A673 (cell line): ENCODE results near the gene KCNQ1. TPM values are rescaled to one million over a fixed set of nuclear protein-coding genes. Genes with fewer than 3 reads are reported as not detected.
A peak's percentile ranks its signal among the peaks of the same experiment; 100 is the strongest.

ENCODE experiments used
- BruUV-seq: library from RNA; stranded (reverse); fragments of 400-500 nt; replicated peaks from 2 replicates; lab custom pipeline; 2021; lab: Mats Ljungman, UMichigan
- CTCF ChIA-PET: fragments of 300-600 bp; sonication (Branson Sonifier 250); formaldehyde crosslinking; loops from one replicate; lab custom pipeline; 2022; ENCODE audit warnings: antibody characterized with exemption; lab: Charles Lee
- POLR2A ChIA-PET: fragments of 300-600 bp; sonication (Branson Sonifier 250); formaldehyde crosslinking; loops from one replicate; lab custom pipeline; 2022; ENCODE audit warnings: antibody characterized with exemption; ENCODE audit not compliant: low non-redundant PET; lab: Charles Lee
- DNase-seq: peaks from one replicate; pipeline ENCODE4 v3.0.0-alpha.2; 2015; ENCODE audit warnings: low spot score
- H3K27ac ChIP-seq: fragments of 200-600 bp; sonication (generic); 2 replicates; pipeline ENCODE4 v1.5.1; 2016; ENCODE audit warnings: mixed run types, low read depth, mild to moderate bottlenecking, mixed read lengths, antibody characterized with exemption, low read length; ENCODE audit not compliant: poor library complexity, severe bottlenecking
- H3K27me3 ChIP-seq: fragments of 200-600 bp; sonication (generic); replicated peaks from 2 replicates; pipeline ENCODE4 v1.6.1; 2017; ENCODE audit warnings: mixed run types, low read depth, mild to moderate bottlenecking, mixed read lengths, antibody characterized with exemption, low read length; ENCODE audit not compliant: insufficient read depth, poor library complexity
- H3K36me3 ChIP-seq: fragments of 200-600 bp; sonication (generic); 2 replicates; pipeline ENCODE4 v1.6.1; 2016; ENCODE audit warnings: mixed run types, mild to moderate bottlenecking, mixed read lengths, antibody characterized with exemption, low read length; ENCODE audit not compliant: insufficient read depth, poor library complexity, severe bottlenecking
- H3K4me1 ChIP-seq: fragments of 200-600 bp; sonication (generic); 2 replicates; pipeline ENCODE4 v1.6.1; 2017; ENCODE audit warnings: mixed run types, mild to moderate bottlenecking, mixed read lengths, antibody characterized with exemption, low read length; ENCODE audit not compliant: insufficient read depth, poor library complexity, severe bottlenecking
- H3K4me3 ChIP-seq: fragments of 200-600 bp; sonication (generic); 2 replicates; pipeline ENCODE4 v1.5.1; 2016; ENCODE audit warnings: low read depth, mixed run types, mild to moderate bottlenecking, mixed read lengths, low read length; ENCODE audit not compliant: poor library complexity, severe bottlenecking
- H3K9me3 ChIP-seq: fragments of 200-600 bp; sonication (generic); 2 replicates; pipeline ENCODE4 v1.6.1; 2016; ENCODE audit warnings: mixed run types, low read depth, mild to moderate bottlenecking, mixed read lengths, antibody characterized with exemption, low read length; ENCODE audit not compliant: poor library complexity, severe bottlenecking
- EZH2 ChIP-seq: fragments of 200-600 bp; sonication (generic); IDR thresholded peaks from 2 replicates; pipeline ENCODE4 v1.6.1; 2017; ENCODE audit warnings: borderline replicate concordance, low read depth, mild to moderate bottlenecking, mixed read lengths, antibody characterized with exemption, low read length; ENCODE audit not compliant: poor library complexity, severe bottlenecking
- intact Hi-C: fragments of 100-400 bp; cut with micrococcal nuclease; formaldehyde crosslinking; loops from one replicate; pipeline ENCODE4 v1.10.0; 2022; ENCODE audit not compliant: unreplicated experiment
- total RNA-seq: library from RNA; stranded (reverse); gene quantifications from 2 replicates; pipeline ENCODE4 v1.2.3, GENCODE V29; 2021
- TF ChIP-seq, protein P1 (sequence below): fragments of 300-800, 200-600 bp; sonication (generic); conservative IDR thresholded peaks from 2 replicates; pipeline ENCODE4 v1.5.1; 2017; ENCODE audit warnings: low read depth, mild to moderate bottlenecking, antibody characterized with exemption, low read length, moderate library complexity, mixed read lengths

The KCNQ1 gene
- total RNA-seq, 1 experiment from 2014 or later = not detected

GRCh38 chr11:2812371-2812991 is 367.7 kb downstream of the KCNQ1 start:
- Histone ChIP-seq H3K27me3 (peaks cover 12% of the 10 kb centered on the region), H3K36me3 (no peaks in the 10 kb centered on the region), H3K9me3 (peaks cover 3% of the 10 kb centered on the region), H3K27ac (no peak overlapping the region), H3K4me3 (no peak overlapping the region), H3K4me1 (peaks cover 8% of the 10 kb centered on the region)
- ChIA-PET CTCF (no interaction called here), POLR2A (no interaction called here)
- BruUV-seq = no TSS peak
- peak; percentile 27 for DNase-seq
- intact Hi-C loops = no loop called here
- TF ChIP-seq EZH2 = no peak
- TF ChIP-seq, protein P1, sequence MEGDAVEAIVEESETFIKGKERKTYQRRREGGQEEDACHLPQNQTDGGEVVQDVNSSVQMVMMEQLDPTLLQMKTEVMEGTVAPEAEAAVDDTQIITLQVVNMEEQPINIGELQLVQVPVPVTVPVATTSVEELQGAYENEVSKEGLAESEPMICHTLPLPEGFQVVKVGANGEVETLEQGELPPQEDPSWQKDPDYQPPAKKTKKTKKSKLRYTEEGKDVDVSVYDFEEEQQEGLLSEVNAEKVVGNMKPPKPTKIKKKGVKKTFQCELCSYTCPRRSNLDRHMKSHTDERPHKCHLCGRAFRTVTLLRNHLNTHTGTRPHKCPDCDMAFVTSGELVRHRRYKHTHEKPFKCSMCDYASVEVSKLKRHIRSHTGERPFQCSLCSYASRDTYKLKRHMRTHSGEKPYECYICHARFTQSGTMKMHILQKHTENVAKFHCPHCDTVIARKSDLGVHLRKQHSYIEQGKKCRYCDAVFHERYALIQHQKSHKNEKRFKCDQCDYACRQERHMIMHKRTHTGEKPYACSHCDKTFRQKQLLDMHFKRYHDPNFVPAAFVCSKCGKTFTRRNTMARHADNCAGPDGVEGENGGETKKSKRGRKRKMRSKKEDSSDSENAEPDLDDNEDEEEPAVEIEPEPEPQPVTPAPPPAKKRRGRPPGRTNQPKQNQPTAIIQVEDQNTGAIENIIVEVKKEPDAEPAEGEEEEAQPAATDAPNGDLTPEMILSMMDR = no peak

DNA sequence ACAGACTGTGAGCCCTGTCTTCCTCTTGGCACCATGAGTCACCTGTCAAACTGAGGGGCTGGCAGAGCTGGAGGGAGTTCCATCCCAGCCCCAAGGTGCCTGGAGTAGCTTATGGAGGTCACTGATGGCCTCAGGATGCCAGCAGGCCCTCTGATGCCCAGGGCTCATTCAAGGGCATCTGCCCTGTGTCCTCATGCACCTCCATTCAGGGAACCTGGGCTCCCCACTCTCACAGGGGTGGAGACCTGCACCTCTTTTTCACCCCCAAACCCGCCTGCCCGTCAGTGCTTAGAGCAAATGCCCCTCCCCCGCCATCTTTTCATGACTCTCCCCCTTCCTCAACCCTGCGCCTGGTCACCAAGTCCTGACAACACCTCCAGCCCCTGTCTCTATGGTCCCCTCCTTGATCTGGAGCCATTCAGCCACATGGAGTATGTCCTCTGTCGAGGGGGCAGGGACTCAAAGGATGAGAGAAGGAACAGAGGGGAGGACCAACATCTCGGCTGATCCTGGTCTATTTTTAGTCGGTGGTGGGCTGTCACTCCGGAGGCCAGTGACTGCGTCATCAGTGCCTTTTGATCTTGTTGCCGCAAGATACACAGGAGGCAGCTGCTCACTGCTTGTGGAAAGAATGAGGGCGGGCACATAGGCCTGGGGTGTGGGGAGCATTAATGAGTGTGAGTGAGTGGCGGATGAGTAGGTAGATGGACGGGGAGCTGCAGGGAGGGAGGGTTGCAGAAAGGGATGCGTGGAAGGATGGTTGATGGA is 368.5 kb downstream of the KCNQ1 start:
- POLR2A ChIA-PET = no interaction called here
- intact Hi-C loops = no loop called here
- Histone ChIP-seq H3K27ac (no peak overlapping the region), H3K9me3 (peaks cover 3% of the 10 kb centered on the region), H3K4me3 (no peak overlapping the region), H3K27me3 (peaks cover 4% of the 10 kb centered on the region), H3K4me1 (peaks cover 8% of the 10 kb centered on the region), H3K36me3 (no peaks in the 10 kb centered on the region)
- TF ChIP-seq EZH2 = no peak
- TF ChIP-seq, protein P1 = no peak
- no peak for DNase-seq
- CTCF ChIA-PET = no interaction called here
- no TSS peak for BruUV-seq

DNA sequence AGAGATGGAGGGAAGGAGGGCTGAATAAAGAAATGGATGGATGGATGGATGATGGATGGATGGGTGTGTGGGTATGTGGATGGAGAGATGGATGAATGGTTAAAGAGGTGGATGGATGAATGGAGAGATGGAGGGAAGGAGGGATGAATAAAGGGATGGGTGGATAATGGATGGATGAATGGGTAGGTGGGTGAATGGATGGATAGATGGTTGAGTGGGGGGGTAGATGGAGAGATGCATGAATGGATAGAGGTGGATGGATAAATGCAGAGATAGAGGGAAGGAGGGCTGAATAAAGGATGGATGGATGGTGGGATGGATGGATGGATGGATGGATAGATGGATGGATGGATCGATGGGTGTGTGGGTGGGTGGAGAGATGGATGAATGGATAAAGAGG is 369.2 kb downstream of the KCNQ1 start:
- no TSS peak for BruUV-seq
- CTCF ChIA-PET = no interaction called here

More for the DNA sequence above, 369.2 kb downstream of the KCNQ1 start:
- no peak for TF ChIP-seq EZH2
- TF ChIP-seq, protein P1 = no peak
- peaks cover 8% of the 10 kb centered on the region for H3K4me1 ChIP-seq
- H3K36me3 ChIP-seq = no peaks in the 10 kb centered on the region
- intact Hi-C loops = no loop called here
- no peaks in the 10 kb centered on the region for H3K27me3 ChIP-seq
- POLR2A ChIA-PET = no interaction called here
- peaks cover 3% of the 10 kb centered on the region for H3K9me3 ChIP-seq
- H3K27ac ChIP-seq = no peak overlapping the region
- no peak overlapping the region for H3K4me3 ChIP-seq
- DNase-seq = no peak
